ENCODE data around the gene LDLRAD2.

DNA sequence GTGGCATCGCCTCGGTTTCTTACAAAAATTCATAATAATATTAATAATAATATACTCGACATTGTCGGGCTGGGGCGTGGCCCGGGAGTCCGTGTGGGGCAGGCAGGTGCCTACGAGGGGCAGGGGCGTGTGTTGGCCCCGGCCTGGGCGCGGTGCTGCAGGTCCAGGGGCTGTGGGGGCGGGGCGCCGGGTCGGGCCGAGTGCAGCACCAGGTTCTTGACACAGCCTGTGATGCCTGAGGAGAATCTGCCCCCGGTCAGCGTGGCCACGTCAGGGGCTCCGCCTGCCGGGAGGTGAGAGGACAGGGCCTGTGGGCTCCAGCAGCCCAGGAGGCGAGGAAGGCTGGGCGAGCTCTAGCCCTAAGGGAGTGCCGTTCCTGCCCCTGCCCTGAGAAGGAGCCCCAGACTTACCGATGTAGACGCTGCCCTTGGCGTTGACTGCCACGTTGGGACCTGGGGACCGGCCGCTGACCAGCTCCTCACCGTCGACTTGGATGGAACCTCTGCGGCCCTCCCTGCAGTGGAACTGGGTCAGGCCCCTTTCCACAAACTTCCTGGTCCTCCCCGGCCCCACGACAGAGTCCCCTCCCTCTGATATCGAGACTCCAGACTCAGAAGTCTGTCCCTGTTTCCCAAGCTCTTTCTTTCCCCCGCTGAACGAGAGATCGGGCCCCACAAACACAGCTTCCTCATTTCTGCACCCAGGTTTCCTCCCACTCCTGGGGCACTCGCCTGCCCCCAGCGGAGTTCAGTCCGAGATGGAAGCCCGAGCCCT is 11.3 kb downstream of the LDLRAD2 start:
- TF ChIP-seq EZH2phosphoT487 (IDR thresholded peaks at IDR 0.05; ENCODE audit: borderline replicate concordance, low read length) = no peak
- TF ChIP-seq, protein P1, sequence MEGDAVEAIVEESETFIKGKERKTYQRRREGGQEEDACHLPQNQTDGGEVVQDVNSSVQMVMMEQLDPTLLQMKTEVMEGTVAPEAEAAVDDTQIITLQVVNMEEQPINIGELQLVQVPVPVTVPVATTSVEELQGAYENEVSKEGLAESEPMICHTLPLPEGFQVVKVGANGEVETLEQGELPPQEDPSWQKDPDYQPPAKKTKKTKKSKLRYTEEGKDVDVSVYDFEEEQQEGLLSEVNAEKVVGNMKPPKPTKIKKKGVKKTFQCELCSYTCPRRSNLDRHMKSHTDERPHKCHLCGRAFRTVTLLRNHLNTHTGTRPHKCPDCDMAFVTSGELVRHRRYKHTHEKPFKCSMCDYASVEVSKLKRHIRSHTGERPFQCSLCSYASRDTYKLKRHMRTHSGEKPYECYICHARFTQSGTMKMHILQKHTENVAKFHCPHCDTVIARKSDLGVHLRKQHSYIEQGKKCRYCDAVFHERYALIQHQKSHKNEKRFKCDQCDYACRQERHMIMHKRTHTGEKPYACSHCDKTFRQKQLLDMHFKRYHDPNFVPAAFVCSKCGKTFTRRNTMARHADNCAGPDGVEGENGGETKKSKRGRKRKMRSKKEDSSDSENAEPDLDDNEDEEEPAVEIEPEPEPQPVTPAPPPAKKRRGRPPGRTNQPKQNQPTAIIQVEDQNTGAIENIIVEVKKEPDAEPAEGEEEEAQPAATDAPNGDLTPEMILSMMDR (conservative IDR thresholded peaks at IDR 0.05; ENCODE audit: low read depth, low read length) = no peak
- TF ChIP-seq EZH2 (IDR thresholded peaks at IDR 0.05; ENCODE audit: low read length, unreplicated experiment) = no peak

Data from PC-3 (cell line).